Nephron (organoid): ENCODE results near the gene FABP6.

Experiments
- H3K27ac Mint-ChIP-seq, 3 experiments: 2 replicates each; pipeline ENCODE4 v1.8.0; 2020; ENCODE audit warnings: mixed read lengths in 3 of 3, mild to moderate bottlenecking in 2 of 3, moderate library complexity in 1 of 3
- H3K27me3 Mint-ChIP-seq: 2 replicates; pipeline ENCODE4 v1.8.0; 2021; ENCODE audit warnings: low read depth, mild to moderate bottlenecking, moderate library complexity, mixed read lengths
- H3K36me3 Mint-ChIP-seq: 2 replicates; pipeline ENCODE4 v1.8.0; 2020; ENCODE audit warnings: low read depth, mixed read lengths
- H3K4me1 Mint-ChIP-seq: 2 replicates; pipeline ENCODE4 v1.8.0; 2020; ENCODE audit warnings: mixed read lengths
- H3K4me3 Mint-ChIP-seq, 3 experiments: 2 replicates each; pipeline ENCODE4 v1.8.0; 2020; ENCODE audit warnings: mild to moderate bottlenecking in 3 of 3, mixed read lengths in 3 of 3, moderate library complexity in 2 of 3
- H3K9me3 Mint-ChIP-seq: 2 replicates; pipeline ENCODE4 v1.8.0; 2020; ENCODE audit warnings: mixed read lengths
- TF ChIP-seq, protein P1 (sequence below), 3 experiments: fragments of 200-600 bp; sonication (generic); IDR thresholded peaks; one replicate each; pipeline ENCODE4 v1.5.0; 2021; ENCODE audit warnings: antibody characterized with exemption in 3 of 3; ENCODE audit not compliant: unreplicated experiment in 3 of 3

FABP6 gene

DNA sequence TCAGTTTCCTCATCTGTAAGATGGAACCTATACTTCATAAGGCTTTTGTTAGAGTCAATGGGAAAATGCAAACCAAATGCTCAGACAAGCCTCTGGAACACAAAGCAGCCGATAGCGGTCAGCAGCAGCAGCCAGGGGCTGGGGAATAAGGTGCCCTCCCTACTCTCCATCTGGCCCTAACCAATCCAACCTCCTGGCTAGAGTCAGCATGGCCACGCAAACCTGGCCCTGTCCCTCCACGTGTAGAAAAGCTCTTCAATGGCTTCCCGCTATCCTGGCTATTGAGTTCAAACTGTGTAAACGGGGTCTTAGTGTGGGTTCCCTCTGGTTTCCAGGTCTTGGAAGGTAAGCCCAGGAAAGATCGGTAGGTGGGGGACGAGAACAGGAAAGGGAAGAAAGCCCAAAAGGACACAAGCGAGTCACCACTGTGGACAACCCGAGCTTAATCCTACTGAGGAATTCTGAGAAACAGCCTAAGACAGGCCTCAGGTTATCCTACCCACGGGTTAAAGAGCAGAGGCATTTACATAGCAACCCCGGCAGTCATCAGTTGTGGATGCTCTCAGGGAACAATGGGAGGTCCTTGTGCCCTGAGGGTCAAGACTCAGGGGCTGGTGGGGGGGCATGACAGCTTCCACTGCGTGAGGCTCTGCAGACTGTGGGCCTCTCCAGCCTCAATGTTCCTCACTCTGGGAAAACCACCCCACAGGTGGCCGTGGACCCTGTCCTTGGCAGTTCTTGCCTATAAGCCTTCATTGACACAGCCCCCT is 30.9 kb downstream of the FABP6 start:
- Mint-ChIP-seq H3K4me3 (no peak overlapping the region), H3K4me1 (peaks cover 31% of the 10 kb centered on the region), H3K9me3 (no peaks in the 10 kb centered on the region), H3K27me3 (peaks cover 4% of the 10 kb centered on the region), H3K27ac (no peak overlapping the region), H3K36me3 (peaks cover 25% of the 10 kb centered on the region)
- TF ChIP-seq, protein P1, sequence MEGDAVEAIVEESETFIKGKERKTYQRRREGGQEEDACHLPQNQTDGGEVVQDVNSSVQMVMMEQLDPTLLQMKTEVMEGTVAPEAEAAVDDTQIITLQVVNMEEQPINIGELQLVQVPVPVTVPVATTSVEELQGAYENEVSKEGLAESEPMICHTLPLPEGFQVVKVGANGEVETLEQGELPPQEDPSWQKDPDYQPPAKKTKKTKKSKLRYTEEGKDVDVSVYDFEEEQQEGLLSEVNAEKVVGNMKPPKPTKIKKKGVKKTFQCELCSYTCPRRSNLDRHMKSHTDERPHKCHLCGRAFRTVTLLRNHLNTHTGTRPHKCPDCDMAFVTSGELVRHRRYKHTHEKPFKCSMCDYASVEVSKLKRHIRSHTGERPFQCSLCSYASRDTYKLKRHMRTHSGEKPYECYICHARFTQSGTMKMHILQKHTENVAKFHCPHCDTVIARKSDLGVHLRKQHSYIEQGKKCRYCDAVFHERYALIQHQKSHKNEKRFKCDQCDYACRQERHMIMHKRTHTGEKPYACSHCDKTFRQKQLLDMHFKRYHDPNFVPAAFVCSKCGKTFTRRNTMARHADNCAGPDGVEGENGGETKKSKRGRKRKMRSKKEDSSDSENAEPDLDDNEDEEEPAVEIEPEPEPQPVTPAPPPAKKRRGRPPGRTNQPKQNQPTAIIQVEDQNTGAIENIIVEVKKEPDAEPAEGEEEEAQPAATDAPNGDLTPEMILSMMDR (IDR thresholded peaks at IDR 0.05; ENCODE audit: unreplicated experiment in 3 of 3): no peak

DNA sequence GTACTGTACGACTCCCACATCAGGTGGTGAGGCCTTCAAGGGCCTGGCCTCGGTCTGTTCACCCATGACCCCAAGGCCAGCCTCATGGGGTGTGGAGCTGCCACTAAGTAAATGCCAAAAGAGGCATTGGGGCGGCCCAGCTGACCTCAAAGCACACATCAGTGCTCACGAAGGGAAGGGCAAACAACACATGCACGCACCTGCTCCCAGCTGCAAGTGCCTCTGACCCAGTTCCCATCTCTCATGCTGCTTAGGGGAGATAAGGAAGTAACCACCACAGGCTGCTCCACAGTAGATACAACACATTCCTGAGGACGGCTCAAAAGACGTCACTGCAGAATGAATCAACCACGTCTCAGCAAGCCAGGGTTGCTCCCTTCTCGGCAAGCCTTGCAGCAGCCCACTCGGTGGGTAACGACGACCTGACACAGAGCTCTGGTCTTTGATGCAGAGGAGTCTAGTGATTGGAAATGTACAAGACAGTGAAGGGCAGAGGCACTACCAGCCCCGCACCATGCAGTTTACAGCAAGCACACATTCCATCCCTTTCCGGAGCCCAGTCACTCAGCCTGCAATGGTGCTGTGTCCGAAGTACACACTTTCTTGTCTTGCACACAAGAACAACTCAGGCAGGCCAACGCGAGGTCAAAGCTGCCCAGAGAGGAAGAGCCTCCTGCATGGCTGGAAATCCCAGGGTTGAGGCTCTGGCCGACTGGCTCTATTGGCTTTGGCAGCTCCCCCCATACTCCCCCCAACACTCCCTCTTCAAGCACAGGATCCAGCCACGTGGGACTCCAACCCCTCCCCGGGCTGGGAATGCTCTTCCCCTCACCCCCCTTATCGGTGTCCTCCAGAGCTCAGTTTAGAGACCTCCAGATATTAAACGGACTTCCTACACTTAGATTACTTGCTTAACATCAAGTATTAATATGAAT is 31.8 kb downstream of the FABP6 start:
- H3K27me3 Mint-ChIP-seq: peaks cover 4% of the 10 kb centered on the region
- H3K9me3 Mint-ChIP-seq: no peaks in the 10 kb centered on the region
- H3K36me3 Mint-ChIP-seq: peaks cover 24% of the 10 kb centered on the region
- TF ChIP-seq, protein P1 (IDR thresholded peaks at IDR 0.05; ENCODE audit: unreplicated experiment in 3 of 3): no peak
- H3K4me1 Mint-ChIP-seq: peaks cover 31% of the 10 kb centered on the region
- H3K4me3 Mint-ChIP-seq: peak overlapping the region in 2 of 3 experiments; percentile 12 to 24
- peak overlapping the region in 2 of 3 experiments; percentile 70 to 84 for H3K27ac Mint-ChIP-seq

DNA sequence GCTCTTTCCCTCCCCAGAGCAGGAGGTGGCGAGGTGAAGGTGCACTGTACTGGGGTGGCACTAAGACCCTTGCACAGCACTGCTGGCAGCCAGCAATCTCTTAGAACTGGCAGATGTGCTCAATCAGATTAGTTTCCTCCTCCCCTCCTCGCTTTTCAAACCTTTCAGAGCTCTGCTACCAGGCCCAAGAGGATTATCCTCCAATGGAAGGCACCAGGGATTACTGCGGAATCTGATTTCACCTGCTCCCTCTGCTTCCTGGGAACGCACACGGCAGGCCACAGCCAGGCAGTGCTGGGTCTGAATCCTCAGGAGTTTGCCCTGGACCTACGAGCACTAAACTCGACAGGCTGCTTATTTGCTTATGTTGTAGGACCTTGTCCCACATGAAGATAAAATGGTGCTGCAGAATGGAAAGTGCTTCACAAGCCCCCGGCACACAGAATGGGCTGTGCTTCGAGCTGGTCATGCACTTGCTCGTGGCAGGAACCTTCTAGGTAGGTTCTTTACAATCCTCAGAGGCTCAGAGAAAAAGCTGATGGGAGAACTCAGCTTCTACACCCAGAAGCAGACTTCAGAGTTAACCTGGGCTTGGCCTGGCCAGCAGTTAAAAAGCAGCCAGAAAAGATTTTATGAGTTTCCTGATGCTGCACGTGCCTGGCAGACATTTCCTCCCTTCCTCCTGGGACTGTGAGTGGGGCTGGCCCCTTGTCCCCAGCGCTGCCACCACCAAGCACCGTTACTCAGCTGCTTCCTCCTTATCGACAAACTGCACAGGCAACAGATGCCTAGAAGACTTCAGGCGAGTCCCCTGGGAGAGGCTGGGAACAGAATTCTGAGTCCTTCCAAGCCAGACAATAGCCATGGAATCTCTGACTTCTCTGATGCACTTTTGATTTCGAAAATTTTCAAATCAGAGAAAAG is 33.1 kb downstream of the FABP6 start:
- Mint-ChIP-seq H3K4me3 (no peak overlapping the region), H3K4me1 (peaks cover 31% of the 10 kb centered on the region), H3K27ac (peak overlapping the region; percentile 21 to 84 (median 48))

DNA sequence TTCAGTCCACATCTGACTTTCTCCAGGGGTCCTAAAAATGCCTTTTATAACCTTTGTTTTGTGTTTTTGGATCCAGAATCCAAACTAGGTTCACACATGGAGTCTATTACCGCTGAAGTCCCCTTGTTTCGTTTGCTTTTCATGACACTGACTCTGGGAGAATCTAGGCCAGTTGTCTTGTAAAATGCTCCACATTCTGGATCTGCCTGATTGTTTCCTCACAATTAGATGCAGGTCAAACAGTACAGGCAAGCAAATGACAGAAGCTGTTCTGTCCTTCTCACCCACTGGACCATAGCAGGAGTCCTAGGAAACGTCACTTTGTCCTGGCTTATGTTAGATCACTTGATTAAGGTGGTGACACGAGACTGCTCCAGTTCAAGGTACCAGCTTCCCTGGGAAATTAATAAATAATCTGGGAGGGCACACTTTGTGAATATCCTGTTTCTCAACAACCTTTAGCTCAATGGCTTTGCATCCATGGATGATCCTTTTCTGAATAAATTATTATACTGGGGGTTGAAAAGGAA is 34.1 kb downstream of the FABP6 start:
- Mint-ChIP-seq H3K9me3 (no peaks in the 10 kb centered on the region), H3K4me1 (peaks cover 31% of the 10 kb centered on the region), H3K27me3 (peaks cover 4% of the 10 kb centered on the region), H3K4me3 (no peak overlapping the region), H3K36me3 (peaks cover 24% of the 10 kb centered on the region), H3K27ac (peak overlapping the region; percentile 21 to 84 (median 54))
- TF ChIP-seq, protein P1 (IDR thresholded peaks at IDR 0.05; ENCODE audit: unreplicated experiment in 3 of 3): no peak

More for the DNA sequence above, 33.1 kb downstream of the FABP6 start:
- Mint-ChIP-seq H3K36me3 (peaks cover 21% of the 10 kb centered on the region), H3K9me3 (no peaks in the 10 kb centered on the region), H3K27me3 (peaks cover 4% of the 10 kb centered on the region)
- TF ChIP-seq, protein P1 (IDR thresholded peaks at IDR 0.05; ENCODE audit: unreplicated experiment in 3 of 3): no peak

DNA sequence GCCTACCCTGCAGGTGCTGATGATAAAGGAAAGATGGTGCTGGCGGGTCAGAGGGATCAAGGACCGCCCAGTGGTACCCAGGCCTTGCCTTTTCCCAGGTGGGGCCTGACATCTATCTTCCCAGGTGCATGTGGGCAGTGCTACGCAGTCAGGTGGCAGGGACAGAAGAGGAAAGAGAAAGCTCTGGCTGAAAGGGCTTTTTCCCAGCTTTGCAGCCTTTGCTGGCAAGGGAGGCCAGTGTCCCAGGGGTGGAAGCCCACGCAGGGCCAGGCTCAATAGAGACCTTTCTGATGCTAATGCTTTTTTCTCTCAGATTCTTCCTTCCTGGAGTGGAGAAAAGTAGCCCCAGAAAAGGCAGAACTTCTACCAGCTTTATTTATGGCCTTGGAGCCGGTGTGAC is 36.7 kb downstream of the FABP6 start:
- Mint-ChIP-seq H3K9me3 (no peaks in the 10 kb centered on the region), H3K4me3 (no peak overlapping the region), H3K36me3 (peaks cover 18% of the 10 kb centered on the region), H3K4me1 (peaks cover 33% of the 10 kb centered on the region), H3K27ac (no peak overlapping the region), H3K27me3 (peaks cover 4% of the 10 kb centered on the region)
- TF ChIP-seq, protein P1 (IDR thresholded peaks at IDR 0.05; ENCODE audit: unreplicated experiment in 3 of 3): no peak
